HEK293 (cell line): ENCODE results near the gene ITGA8.
A peak's percentile ranks its signal among the peaks of the same experiment; 100 is the strongest.

Source experiments
- CTCF ChIA-PET: fragments of 350-600 bp; formaldehyde crosslinking; extraction: SDS; loops from one replicate; lab custom pipeline; 2021; ENCODE audit warnings: antibody characterized with exemption; lab: Yijun Ruan, JAX
- POLR2A ChIA-PET: fragments of 300-600 bp; formaldehyde crosslinking; extraction: SDS; loops from one replicate; lab custom pipeline; 2020; ENCODE audit warnings: antibody characterized with exemption, inconsistent platforms; lab: Yijun Ruan, JAX
- H3K27ac ChIP-seq: fragments of 200-500 bp; sonication (Bioruptor generic); 2 replicates; pipeline ENCODE4 v1.5.1; 2014; ENCODE audit warnings: low read depth, low read length, control low read depth, inconsistent platforms; ENCODE audit errors: extremely low read depth
- H3K36me3 ChIP-seq, 2 experiments: fragments of 200-500 bp in 1 of 2; sonication (Bioruptor generic) in 1 of 2; 1 replicate in 1 of 2; 2 replicates in 1 of 2; pipeline ENCODE4 v1.5.1; 2014 to 2017; ENCODE audit warnings: inconsistent platforms in 2 of 2, low read length in 2 of 2; ENCODE audit not compliant: control insufficient read depth in 2 of 2, insufficient read depth in 1 of 2
- H3K4me1 ChIP-seq: fragments of 200-500 bp; sonication (Bioruptor generic); 2 replicates; pipeline ENCODE4 v1.5.1; 2014; ENCODE audit warnings: mild to moderate bottlenecking, low read length, inconsistent platforms; ENCODE audit not compliant: control insufficient read depth, insufficient read depth
- H3K4me3 ChIP-seq: 2 replicates; pipeline ENCODE4 v1.5.1; 2011; ENCODE audit warnings: low read depth, mild to moderate bottlenecking, control low read depth, low read length, moderate library complexity
- H3K9me3 ChIP-seq: fragments of 200-500 bp; sonication (Bioruptor generic); 2 replicates; pipeline ENCODE4 v1.5.1; 2014; ENCODE audit warnings: low read depth, low read length, inconsistent platforms; ENCODE audit not compliant: control insufficient read depth, insufficient read depth
- BCL11A ChIP-seq: fragments of 450-650 bp; formaldehyde crosslinking; IDR thresholded peaks from 2 replicates; pipeline ENCODE4 v1.5.1; 2016; ENCODE audit warnings: low read depth, missing biosample characterization, missing genetic modification characterization
- FEZF1 ChIP-seq: fragments of 450-650 bp; formaldehyde crosslinking; IDR thresholded peaks from 2 replicates; pipeline ENCODE4 v1.5.1; 2016; ENCODE audit warnings: missing biosample characterization, missing genetic modification characterization
- IKZF3 ChIP-seq: fragments of 450-650 bp; IDR thresholded peaks from 2 replicates; pipeline ENCODE4 v1.5.0; 2018; ENCODE audit warnings: missing biosample characterization, mild to moderate bottlenecking, missing genetic modification characterization, moderate library complexity
- KLF10 ChIP-seq: fragments of 450-650 bp; IDR thresholded peaks from 2 replicates; pipeline ENCODE4 v1.5.1; 2018; ENCODE audit warnings: missing biosample characterization, mild to moderate bottlenecking, missing genetic modification characterization
- KLF16 ChIP-seq: fragments of 450-650 bp; formaldehyde crosslinking; IDR thresholded peaks from 2 replicates; pipeline ENCODE4 v1.5.1; 2017; ENCODE audit warnings: missing biosample characterization, missing genetic modification characterization
- OVOL3 ChIP-seq: fragments of 450-650 bp; formaldehyde crosslinking; IDR thresholded peaks from 2 replicates; pipeline ENCODE4 v1.5.1; 2016; ENCODE audit warnings: missing biosample characterization, missing genetic modification characterization
- RBAK ChIP-seq: fragments of 450-650 bp; formaldehyde crosslinking; IDR thresholded peaks from 2 replicates; pipeline ENCODE4 v1.5.1; 2016; ENCODE audit warnings: missing biosample characterization, missing genetic modification characterization
- WT1 ChIP-seq: fragments of 450-650 bp; formaldehyde crosslinking; IDR thresholded peaks from 2 replicates; pipeline ENCODE4 v1.5.1; 2016; ENCODE audit warnings: missing biosample characterization, missing genetic modification characterization
- ZEB2 ChIP-seq: fragments of 450-650 bp; formaldehyde crosslinking; IDR thresholded peaks from 2 replicates; pipeline ENCODE4 v1.5.1; 2016; ENCODE audit warnings: missing biosample characterization, missing genetic modification characterization
- ZFP3 ChIP-seq: fragments of 450-650 bp; formaldehyde crosslinking; IDR thresholded peaks from 2 replicates; pipeline ENCODE4 v1.5.1; 2016; ENCODE audit warnings: low read depth, missing biosample characterization, missing genetic modification characterization
- ZNF146 ChIP-seq: fragments of 450-650 bp; formaldehyde crosslinking; IDR thresholded peaks from 2 replicates; pipeline ENCODE4 v1.5.1; 2016; ENCODE audit warnings: missing biosample characterization, missing genetic modification characterization
- ZNF223 ChIP-seq: fragments of 450-650 bp; formaldehyde crosslinking; IDR thresholded peaks from 2 replicates; pipeline ENCODE4 v1.5.1; 2016; ENCODE audit warnings: missing biosample characterization, missing genetic modification characterization
- ZNF274 ChIP-seq, 2 experiments: fragments of 200-500 bp in 1 of 2; fragments of 450-650 bp in 1 of 2; sonication (Bioruptor generic) in 1 of 2; formaldehyde crosslinking in 1 of 2; IDR thresholded peaks; 2 replicates each; pipeline versions ENCODE4 v1.5.1 to v1.6.1; 2014 to 2016; ENCODE audit warnings: borderline replicate concordance in 1 of 2, inconsistent platforms in 1 of 2, low read length in 1 of 2, missing biosample characterization in 1 of 2, missing genetic modification characterization in 1 of 2
- ZNF341 ChIP-seq: fragments of 450-650 bp; formaldehyde crosslinking; IDR thresholded peaks from 2 replicates; pipeline ENCODE4; 2016; ENCODE audit warnings: low read depth, missing biosample characterization, missing genetic modification characterization
- ZNF423 ChIP-seq: fragments of 450-650 bp; formaldehyde crosslinking; IDR thresholded peaks from 2 replicates; pipeline ENCODE4 v1.5.1; 2016; ENCODE audit warnings: missing biosample characterization, missing genetic modification characterization
- ZNF501 ChIP-seq: fragments of 450-650 bp; formaldehyde crosslinking; IDR thresholded peaks from 2 replicates; pipeline ENCODE4 v1.5.1; 2016; ENCODE audit warnings: missing biosample characterization, missing genetic modification characterization
- ZNF530 ChIP-seq: fragments of 450-650 bp; formaldehyde crosslinking; IDR thresholded peaks from 2 replicates; pipeline ENCODE4 v1.5.1; 2016; ENCODE audit warnings: low read depth, missing biosample characterization, missing genetic modification characterization
- ZNF626 ChIP-seq: fragments of 450-650 bp; sonication (Bioruptor Pico); formaldehyde crosslinking; IDR thresholded peaks from 2 replicates; pipeline ENCODE4 v1.5.1; 2018; ENCODE audit warnings: missing biosample characterization, missing genetic modification characterization, inconsistent platforms
- ZNF664 ChIP-seq: fragments of 450-650 bp; formaldehyde crosslinking; IDR thresholded peaks from 2 replicates; pipeline ENCODE4 v1.5.1; 2016; ENCODE audit warnings: missing biosample characterization, missing genetic modification characterization
- ZNF785 ChIP-seq: fragments of 450-650 bp; formaldehyde crosslinking; IDR thresholded peaks from 2 replicates; pipeline ENCODE4 v1.5.1; 2016; ENCODE audit warnings: missing biosample characterization, missing genetic modification characterization
- ZNF837 ChIP-seq: fragments of 450-650 bp; formaldehyde crosslinking; IDR thresholded peaks from 2 replicates; pipeline ENCODE4 v1.5.1; 2016; ENCODE audit warnings: missing biosample characterization, missing genetic modification characterization
- TF ChIP-seq, protein P1 (sequence below): fragments of 450-650 bp; formaldehyde crosslinking; IDR thresholded peaks from 2 replicates; pipeline ENCODE4 v1.5.1; 2016; ENCODE audit warnings: missing biosample characterization, missing genetic modification characterization
- TF ChIP-seq, protein P2 (sequence below): fragments of 450-650 bp; formaldehyde crosslinking; IDR thresholded peaks from 2 replicates; pipeline ENCODE4 v1.5.1; 2017; ENCODE audit warnings: missing biosample characterization, missing genetic modification characterization
- TF ChIP-seq, protein P3 (sequence below): fragments of 450-650 bp; formaldehyde crosslinking; IDR thresholded peaks from 2 replicates; pipeline ENCODE4 v1.5.1; 2016; ENCODE audit warnings: missing biosample characterization, missing genetic modification characterization
- TF ChIP-seq, protein P4 (sequence below): fragments of 450-650 bp; formaldehyde crosslinking; IDR thresholded peaks from 2 replicates; pipeline ENCODE4 v1.5.1; 2016; ENCODE audit warnings: missing biosample characterization, missing genetic modification characterization

Gene ITGA8

DNA sequence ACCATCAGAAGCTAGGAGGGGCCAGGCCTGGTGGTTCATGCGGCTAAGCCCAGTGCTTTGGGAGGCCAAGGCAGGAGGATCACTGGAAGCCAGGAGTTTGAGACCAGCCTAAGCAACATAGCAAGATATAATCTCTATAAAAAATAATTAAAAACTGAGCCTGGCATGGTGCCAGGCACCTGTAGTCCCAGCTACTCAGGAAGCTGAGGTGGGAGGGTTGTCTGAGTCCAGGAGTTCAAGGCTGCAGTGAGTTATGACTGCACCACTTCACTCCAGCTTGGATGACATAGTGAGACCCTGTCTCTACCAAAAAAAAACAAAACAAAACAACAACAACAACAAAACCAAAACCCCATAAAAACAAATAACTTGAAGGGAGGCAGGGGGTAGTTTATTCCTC lies 175.7 kb downstream of the ITGA8 start:
- Histone ChIP-seq H3K4me1 (no peaks in the 10 kb centered on the region), H3K4me3 (no peak overlapping the region)
- POLR2A ChIA-PET: no interaction called here
- no peak for TF ChIP-seq ZNF423 (tag by site-specific recombination)
- TF ChIP-seq ZEB2 (tag by site-specific recombination): no peak
- TF ChIP-seq ZNF837 (tag by site-specific recombination): no peak
- no peak for TF ChIP-seq ZNF530
- no peak for TF ChIP-seq OVOL3 (tag by site-specific recombination)
- TF ChIP-seq, protein P1, sequence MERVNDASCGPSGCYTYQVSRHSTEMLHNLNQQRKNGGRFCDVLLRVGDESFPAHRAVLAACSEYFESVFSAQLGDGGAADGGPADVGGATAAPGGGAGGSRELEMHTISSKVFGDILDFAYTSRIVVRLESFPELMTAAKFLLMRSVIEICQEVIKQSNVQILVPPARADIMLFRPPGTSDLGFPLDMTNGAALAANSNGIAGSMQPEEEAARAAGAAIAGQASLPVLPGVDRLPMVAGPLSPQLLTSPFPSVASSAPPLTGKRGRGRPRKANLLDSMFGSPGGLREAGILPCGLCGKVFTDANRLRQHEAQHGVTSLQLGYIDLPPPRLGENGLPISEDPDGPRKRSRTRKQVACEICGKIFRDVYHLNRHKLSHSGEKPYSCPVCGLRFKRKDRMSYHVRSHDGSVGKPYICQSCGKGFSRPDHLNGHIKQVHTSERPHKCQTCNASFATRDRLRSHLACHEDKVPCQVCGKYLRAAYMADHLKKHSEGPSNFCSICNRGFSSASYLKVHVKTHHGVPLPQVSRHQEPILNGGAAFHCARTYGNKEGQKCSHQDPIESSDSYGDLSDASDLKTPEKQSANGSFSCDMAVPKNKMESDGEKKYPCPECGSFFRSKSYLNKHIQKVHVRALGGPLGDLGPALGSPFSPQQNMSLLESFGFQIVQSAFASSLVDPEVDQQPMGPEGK (tag by site-specific recombination): no peak
- no peak for TF ChIP-seq ZFP3
- no peak for TF ChIP-seq ZNF223 (tag by site-specific recombination)
- TF ChIP-seq, all 188 proteins: peak for 0
- CTCF ChIA-PET: no interaction called here
- H3K9me3 ChIP-seq: no peaks in the 10 kb centered on the region
- H3K36me3 ChIP-seq: no peaks in the 10 kb centered on the region
- H3K27ac ChIP-seq: no peak overlapping the region

DNA sequence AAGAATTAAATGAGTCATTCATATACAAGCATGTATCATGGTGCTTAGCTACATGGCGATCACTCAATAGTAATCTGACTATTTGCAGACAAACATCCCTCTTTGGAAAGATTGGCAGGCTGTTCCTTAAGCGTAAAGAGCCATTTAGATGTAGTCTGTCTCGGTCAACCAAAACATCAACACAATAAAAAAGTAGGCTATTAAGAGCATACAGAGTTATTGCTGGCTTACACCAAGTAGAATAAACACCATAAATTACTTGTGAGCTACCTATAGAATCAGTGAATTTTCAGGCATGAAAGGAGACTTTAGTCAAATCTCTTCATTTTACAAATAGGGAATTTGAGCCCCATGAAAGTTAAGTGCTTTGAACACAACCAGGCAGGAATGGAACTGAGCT lies 176.9 kb downstream of the ITGA8 start:
- Histone ChIP-seq H3K27ac (0 out of 2 replicates have a peak overlapping the region, but pooled peaks have one; percentile 18), H3K4me1 (no peaks in the 10 kb centered on the region), H3K36me3 (no peaks in the 10 kb centered on the region), H3K9me3 (no peaks in the 10 kb centered on the region), H3K4me3 (no peak overlapping the region)
- TF ChIP-seq, protein P2, sequence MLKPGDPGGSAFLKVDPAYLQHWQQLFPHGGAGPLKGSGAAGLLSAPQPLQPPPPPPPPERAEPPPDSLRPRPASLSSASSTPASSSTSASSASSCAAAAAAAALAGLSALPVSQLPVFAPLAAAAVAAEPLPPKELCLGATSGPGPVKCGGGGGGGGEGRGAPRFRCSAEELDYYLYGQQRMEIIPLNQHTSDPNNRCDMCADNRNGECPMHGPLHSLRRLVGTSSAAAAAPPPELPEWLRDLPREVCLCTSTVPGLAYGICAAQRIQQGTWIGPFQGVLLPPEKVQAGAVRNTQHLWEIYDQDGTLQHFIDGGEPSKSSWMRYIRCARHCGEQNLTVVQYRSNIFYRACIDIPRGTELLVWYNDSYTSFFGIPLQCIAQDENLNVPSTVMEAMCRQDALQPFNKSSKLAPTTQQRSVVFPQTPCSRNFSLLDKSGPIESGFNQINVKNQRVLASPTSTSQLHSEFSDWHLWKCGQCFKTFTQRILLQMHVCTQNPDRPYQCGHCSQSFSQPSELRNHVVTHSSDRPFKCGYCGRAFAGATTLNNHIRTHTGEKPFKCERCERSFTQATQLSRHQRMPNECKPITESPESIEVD (tag by site-specific recombination): 0 out of 2 replicates have a peak, but pooled peaks have one; percentile 20
- TF ChIP-seq ZNF341: peak; percentile 39; the same call in 1 of the 2 replicates
- TF ChIP-seq WT1 (tag by site-specific recombination): no peak
- TF ChIP-seq, protein P3, sequence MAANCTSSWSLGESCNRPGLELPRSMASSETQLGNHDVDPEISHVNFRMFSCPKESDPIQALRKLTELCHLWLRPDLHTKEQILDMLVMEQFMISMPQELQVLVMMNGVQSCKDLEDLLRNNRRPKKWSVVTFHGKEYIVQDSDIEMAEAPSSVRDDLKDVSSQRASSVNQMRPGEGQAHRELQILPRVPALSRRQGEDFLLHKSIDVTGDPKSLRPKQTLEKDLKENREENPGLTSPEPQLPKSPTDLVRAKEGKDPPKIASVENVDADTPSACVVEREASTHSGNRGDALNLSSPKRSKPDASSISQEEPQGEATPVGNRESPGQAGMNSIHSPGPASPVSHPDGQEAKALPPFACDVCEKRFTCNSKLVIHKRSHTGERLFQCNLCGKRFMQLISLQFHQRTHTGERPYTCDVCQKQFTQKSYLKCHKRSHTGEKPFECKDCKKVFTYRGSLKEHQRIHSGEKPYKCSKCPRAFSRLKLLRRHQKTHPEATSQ (tag by site-specific recombination): no peak
- TF ChIP-seq FEZF1 (tag by site-specific recombination): peak; percentile 11; the same call in 1 of the 2 replicates
- no peak for TF ChIP-seq ZNF785 (tag by site-specific recombination)
- no peak for TF ChIP-seq KLF16 (tag by site-specific recombination)
- TF ChIP-seq ZNF274 (IDR thresholded peaks at IDR 0.05; ENCODE audit: low read length): no peak
- TF ChIP-seq ZNF274 (tag by site-specific recombination; IDR thresholded peaks at IDR 0.05; ENCODE audit: borderline replicate concordance): no peak
- no peak for TF ChIP-seq BCL11A (tag by site-specific recombination)
- no peak for TF ChIP-seq ZNF626 (tag by site-specific recombination)
- TF ChIP-seq IKZF3 (tag by site-specific recombination): no peak
- TF ChIP-seq, protein P4, sequence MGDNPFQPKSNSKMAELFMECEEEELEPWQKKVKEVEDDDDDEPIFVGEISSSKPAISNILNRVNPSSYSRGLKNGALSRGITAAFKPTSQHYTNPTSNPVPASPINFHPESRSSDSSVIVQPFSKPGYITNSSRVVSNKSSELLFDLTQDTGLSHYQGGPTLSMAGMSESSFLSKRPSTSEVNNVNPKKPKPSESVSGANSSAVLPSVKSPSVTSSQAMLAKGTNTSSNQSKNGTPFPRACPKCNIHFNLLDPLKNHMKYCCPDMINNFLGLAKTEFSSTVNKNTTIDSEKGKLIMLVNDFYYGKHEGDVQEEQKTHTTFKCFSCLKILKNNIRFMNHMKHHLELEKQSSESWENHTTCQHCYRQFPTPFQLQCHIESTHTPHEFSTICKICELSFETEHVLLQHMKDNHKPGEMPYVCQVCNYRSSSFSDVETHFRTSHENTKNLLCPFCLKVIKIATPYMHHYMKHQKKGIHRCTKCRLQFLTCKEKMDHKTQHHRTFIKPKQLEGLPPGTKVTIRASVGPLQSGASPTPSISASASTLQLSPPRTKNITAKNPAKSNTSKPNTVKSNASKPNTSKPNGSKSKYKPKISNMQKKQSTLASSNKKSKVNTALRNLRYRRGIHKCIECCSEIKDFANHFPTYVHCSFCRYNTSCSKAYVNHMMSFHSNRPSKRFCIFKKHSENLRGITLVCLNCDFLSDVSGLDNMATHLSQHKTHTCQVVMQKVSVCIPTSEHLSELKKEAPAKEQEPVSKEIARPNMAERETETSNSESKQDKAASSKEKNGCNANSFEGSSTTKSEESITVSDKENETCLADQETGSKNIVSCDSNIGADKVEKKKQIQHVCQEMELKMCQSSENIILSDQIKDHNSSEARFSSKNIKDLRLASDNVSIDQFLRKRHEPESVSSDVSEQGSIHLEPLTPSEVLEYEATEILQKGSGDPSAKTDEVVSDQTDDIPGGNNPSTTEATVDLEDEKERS (tag by site-specific recombination): no peak
- no peak for TF ChIP-seq ZNF146 (tag by site-specific recombination)
- TF ChIP-seq KLF10: no peak
- peak; percentile 62; the same call in 1 of the 2 replicates for TF ChIP-seq ZNF664 (tag by site-specific recombination)
- TF ChIP-seq ZNF501 (tag by site-specific recombination): no peak
- no peak for TF ChIP-seq RBAK (tag by site-specific recombination)
- CTCF ChIA-PET: interaction anchor here (0.5 to 0.6 kb wide), 2 partner anchors 42 to 868 kb away, joined by 4 read pairs; no protein-coding TSS in a partner anchor
- POLR2A ChIA-PET: no interaction called here
